Globus pallidus (tissue), 1 donor: ENCODE measurements around the gene CARD6.
A peak's percentile ranks its signal among the peaks of the same experiment; 100 is the strongest.
"Not testable (repeated sequence)": the region's sequence is repeated elsewhere in the genome, so short reads cannot be mapped to it uniquely, and the experiment has no call there.

Experiments
- DNase-seq: peaks from one replicate; pipeline ENCODE4 v3.0.0-alpha.2; 2015; ENCODE audit warnings: low spot score

Gene CARD6

GRCh38 chr5:40841068-40841805 lies at the start of gene CARD6:
TSS of gene CARD6 (plus strand) at chr5:40841367. CDS start at chr5:40841383, 16 bp downstream.
- peak; percentile 18 for DNase-seq

- DNase-seq = no peak
These were observed 49.4 kb upstream of the CARD6 start for GRCh38 chr5:40791715-40792139.

GRCh38 chr5:40792691-40793090 lies 48.5 kb upstream of the CARD6 start:
- not testable (repeated sequence) for DNase-seq

GRCh38 chr5:40794340-40794739 lies 46.8 kb upstream of the CARD6 start:
- not testable (repeated sequence) for DNase-seq

- not testable (repeated sequence) for DNase-seq
These were observed 46.3 kb upstream of the CARD6 start for GRCh38 chr5:40794877-40795276.

- DNase-seq = no peak
These were observed 44.7 kb upstream of the CARD6 start for GRCh38 chr5:40796487-40796889.

GRCh38 chr5:40797273-40798011 lies 43.7 kb upstream of the CARD6 start:
- peak; percentile 60 for DNase-seq

GRCh38 chr5:40798012-40798800 lies 43.0 kb upstream of the CARD6 start, which contains the start of gene PRKAA1:
TSS of gene PRKAA1 (minus strand) at chr5:40798374. CDS start at chr5:40798189, 185 bp downstream.
- DNase-seq = peak; percentile 93

- no peak for DNase-seq
These were observed 42.4 kb upstream of the CARD6 start for GRCh38 chr5:40798801-40799210.

- DNase-seq = no peak
These were observed 41.9 kb upstream of the CARD6 start for GRCh38 chr5:40799258-40799657.

- no peak for DNase-seq
These were observed 39.2 kb upstream of the CARD6 start for GRCh38 chr5:40801771-40802562.

- no peak for DNase-seq
These were observed 29.0 kb upstream of the CARD6 start for GRCh38 chr5:40812125-40812524.

- DNase-seq = no peak
These were observed 27.4 kb upstream of the CARD6 start for GRCh38 chr5:40813698-40814281.

GRCh38 chr5:40823459-40823858 lies 17.7 kb upstream of the CARD6 start:
- no peak for DNase-seq

GRCh38 chr5:40825461-40826043 lies 15.6 kb upstream of the CARD6 start:
- not testable (repeated sequence) for DNase-seq

GRCh38 chr5:40826489-40827187 lies 14.5 kb upstream of the CARD6 start:
- DNase-seq = no peak

GRCh38 chr5:40827188-40827977 lies 13.8 kb upstream of the CARD6 start:
- DNase-seq = no peak

- no peak for DNase-seq
These were observed 13.0 kb upstream of the CARD6 start for GRCh38 chr5:40828021-40828631.
